SU-DHL-6 (cell line): ENCODE data around the gene DDX52.

Experiments used
- EZH2phosphoT487 ChIP-seq: fragments of 200-600 bp; sonication (generic), shearing (Covaris generic); conservative IDR thresholded peaks from 2 replicates; pipeline ENCODE4 v1.6.1; 2018; ENCODE audit warnings: mild to moderate bottlenecking, antibody characterized with exemption, low read length, moderate library complexity, mixed read lengths
- TF ChIP-seq, protein P1 (sequence below): fragments of 200-600 bp; sonication (generic); IDR thresholded peaks from one replicate; pipeline ENCODE4 v1.5.1; 2017; ENCODE audit warnings: antibody characterized with exemption, mild to moderate bottlenecking, low read length, moderate library complexity; ENCODE audit not compliant: insufficient read depth, poor library complexity, severe bottlenecking

DNA sequence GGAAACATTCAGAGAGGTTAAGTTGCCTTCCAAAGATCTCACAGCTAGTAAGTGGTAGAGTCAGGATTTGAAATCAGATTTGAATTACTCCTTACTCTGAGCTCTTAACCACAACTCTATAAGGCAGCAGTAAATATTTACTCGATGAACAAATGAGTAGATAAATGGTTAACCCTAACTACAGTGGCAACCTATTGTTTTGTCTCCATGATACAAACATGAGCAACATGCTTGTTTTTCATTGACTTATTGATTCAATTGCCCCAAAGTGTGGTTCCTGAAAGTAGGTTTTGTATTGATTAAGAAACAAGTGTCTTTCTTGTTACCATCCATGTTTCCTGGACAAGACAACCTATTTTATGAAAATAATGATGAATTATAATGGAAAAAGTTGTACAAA lies 34.8 kb upstream of the DDX52 start:
- TF ChIP-seq, protein P1, sequence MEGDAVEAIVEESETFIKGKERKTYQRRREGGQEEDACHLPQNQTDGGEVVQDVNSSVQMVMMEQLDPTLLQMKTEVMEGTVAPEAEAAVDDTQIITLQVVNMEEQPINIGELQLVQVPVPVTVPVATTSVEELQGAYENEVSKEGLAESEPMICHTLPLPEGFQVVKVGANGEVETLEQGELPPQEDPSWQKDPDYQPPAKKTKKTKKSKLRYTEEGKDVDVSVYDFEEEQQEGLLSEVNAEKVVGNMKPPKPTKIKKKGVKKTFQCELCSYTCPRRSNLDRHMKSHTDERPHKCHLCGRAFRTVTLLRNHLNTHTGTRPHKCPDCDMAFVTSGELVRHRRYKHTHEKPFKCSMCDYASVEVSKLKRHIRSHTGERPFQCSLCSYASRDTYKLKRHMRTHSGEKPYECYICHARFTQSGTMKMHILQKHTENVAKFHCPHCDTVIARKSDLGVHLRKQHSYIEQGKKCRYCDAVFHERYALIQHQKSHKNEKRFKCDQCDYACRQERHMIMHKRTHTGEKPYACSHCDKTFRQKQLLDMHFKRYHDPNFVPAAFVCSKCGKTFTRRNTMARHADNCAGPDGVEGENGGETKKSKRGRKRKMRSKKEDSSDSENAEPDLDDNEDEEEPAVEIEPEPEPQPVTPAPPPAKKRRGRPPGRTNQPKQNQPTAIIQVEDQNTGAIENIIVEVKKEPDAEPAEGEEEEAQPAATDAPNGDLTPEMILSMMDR = no peak
- TF ChIP-seq EZH2phosphoT487 = no peak
